ENCODE data around the gene SMKR1.

GRCh38 chr7:129498021-129498420 is 4.3 kb upstream of the SMKR1 start:
- TF ChIP-seq CTCF (conservative IDR thresholded peaks at IDR 0.05 in 1 of 2, IDR thresholded peaks at IDR 0.05 in 1 of 2; ENCODE audit: extremely low read depth in 1 of 2, insufficient read depth in 1 of 2, low read depth in 1 of 2, low read length in 2 of 2), result no peak
- TF ChIP-seq EZH2 (IDR thresholded peaks at IDR 0.05; ENCODE audit: borderline replicate concordance, low read length), result no peak
